H54 (cell line): ENCODE data around the gene SULF2.

Source experiments
- DNase-seq: peaks from one replicate; pipeline ENCODE4 v3.0.0; 2011; ENCODE audit warnings: low spot score, mixed read lengths; ENCODE audit not compliant: insufficient read length
- FAIRE-seq: peaks from 3 replicates; lab custom pipeline; 2011; peaks lifted over from hg19 to GRCh38; lab: Jason Lieb, UNC
- POLR2A ChIP-seq: IDR thresholded peaks from 2 replicates; pipeline ENCODE4 v1.6.1; 2011; ENCODE audit warnings: low read depth, mild to moderate bottlenecking, low read length

The SULF2 gene

GRCh38 chr20:47783828-47784598 is 1.3 kb downstream of the SULF2 start:
- TF ChIP-seq POLR2A: no peak
- no peak for FAIRE-seq
- no peak for DNase-seq

GRCh38 chr20:47782920-47783552 is 2.2 kb downstream of the SULF2 start:
- no peak for FAIRE-seq
- no peak for TF ChIP-seq POLR2A
- DNase-seq: no peak

- no peak for TF ChIP-seq POLR2A
- DNase-seq (no peak), FAIRE-seq (no peak)
These were observed 3.2 kb downstream of the SULF2 start for GRCh38 chr20:47782076-47782475.

GRCh38 chr20:47781632-47782031 is 3.6 kb downstream of the SULF2 start:
- TF ChIP-seq POLR2A: no peak
- DNase-seq: no peak
- no peak for FAIRE-seq

GRCh38 chr20:47780720-47781389 is 4.4 kb downstream of the SULF2 start:
- TF ChIP-seq POLR2A: no peak
- FAIRE-seq: no peak
- DNase-seq: no peak

- TF ChIP-seq POLR2A: no peak
- FAIRE-seq (no peak), DNase-seq (no peak)
These were observed 6.6 kb downstream of the SULF2 start for GRCh38 chr20:47778398-47779354.

GRCh38 chr20:47777220-47777619 is 8.1 kb downstream of the SULF2 start:
- no peak for FAIRE-seq
- TF ChIP-seq POLR2A: no peak
- no peak for DNase-seq

GRCh38 chr20:47776639-47777038 is 8.6 kb downstream of the SULF2 start:
- FAIRE-seq (no peak), DNase-seq (no peak)
- no peak for TF ChIP-seq POLR2A

GRCh38 chr20:47775841-47776240 is 9.4 kb downstream of the SULF2 start:
- FAIRE-seq (no peak), DNase-seq (no peak)
- no peak for TF ChIP-seq POLR2A

GRCh38 chr20:47775039-47775438 is 10.2 kb downstream of the SULF2 start:
- no peak for TF ChIP-seq POLR2A
- no peak for DNase-seq
- no peak for FAIRE-seq

GRCh38 chr20:47774131-47774777 is 11.0 kb downstream of the SULF2 start:
- DNase-seq: no peak
- no peak for FAIRE-seq
- no peak for TF ChIP-seq POLR2A

GRCh38 chr20:47773371-47773786 is 11.9 kb downstream of the SULF2 start:
- DNase-seq: no peak

GRCh38 chr20:47770935-47771334 is 14.3 kb downstream of the SULF2 start:
- no peak for FAIRE-seq
- no peak for DNase-seq
- no peak for TF ChIP-seq POLR2A

More at GRCh38 chr20:47773371-47773786, 11.9 kb downstream of the SULF2 start:
- TF ChIP-seq POLR2A: no peak
- FAIRE-seq: no peak
